ENCODE measurements around the gene TFB1M.

DNA sequence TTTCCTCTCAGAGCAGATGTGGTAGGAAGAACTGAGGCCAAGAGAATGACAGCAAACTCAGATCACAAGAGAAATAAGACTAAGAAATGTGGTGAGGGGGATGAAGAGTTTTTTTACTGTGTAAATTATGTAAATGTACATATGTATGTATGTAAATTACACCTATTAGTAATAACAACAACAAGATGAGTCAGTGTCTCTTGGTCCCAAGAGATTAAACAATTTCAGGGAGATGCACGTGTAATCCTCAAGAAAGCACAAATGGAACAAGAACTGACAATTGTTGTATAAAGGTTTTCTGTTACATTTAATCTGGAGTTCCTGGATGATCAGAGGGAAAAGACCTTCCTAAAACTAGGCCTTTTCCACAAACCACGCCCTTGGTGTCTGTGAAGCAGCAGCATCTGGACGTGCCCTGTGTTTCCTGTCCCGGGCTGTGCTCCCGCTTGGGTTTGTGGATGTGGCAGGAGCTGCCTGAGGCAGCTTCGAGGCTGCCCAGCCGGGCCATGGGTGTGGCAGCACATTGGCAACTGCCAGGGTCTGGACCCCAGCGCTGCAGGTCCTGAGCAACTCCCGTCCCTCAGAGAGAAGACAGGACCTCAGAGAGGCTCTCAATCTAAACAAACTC, 49.5 kb downstream of the TFB1M start:
- TF ChIP-seq, protein P1, sequence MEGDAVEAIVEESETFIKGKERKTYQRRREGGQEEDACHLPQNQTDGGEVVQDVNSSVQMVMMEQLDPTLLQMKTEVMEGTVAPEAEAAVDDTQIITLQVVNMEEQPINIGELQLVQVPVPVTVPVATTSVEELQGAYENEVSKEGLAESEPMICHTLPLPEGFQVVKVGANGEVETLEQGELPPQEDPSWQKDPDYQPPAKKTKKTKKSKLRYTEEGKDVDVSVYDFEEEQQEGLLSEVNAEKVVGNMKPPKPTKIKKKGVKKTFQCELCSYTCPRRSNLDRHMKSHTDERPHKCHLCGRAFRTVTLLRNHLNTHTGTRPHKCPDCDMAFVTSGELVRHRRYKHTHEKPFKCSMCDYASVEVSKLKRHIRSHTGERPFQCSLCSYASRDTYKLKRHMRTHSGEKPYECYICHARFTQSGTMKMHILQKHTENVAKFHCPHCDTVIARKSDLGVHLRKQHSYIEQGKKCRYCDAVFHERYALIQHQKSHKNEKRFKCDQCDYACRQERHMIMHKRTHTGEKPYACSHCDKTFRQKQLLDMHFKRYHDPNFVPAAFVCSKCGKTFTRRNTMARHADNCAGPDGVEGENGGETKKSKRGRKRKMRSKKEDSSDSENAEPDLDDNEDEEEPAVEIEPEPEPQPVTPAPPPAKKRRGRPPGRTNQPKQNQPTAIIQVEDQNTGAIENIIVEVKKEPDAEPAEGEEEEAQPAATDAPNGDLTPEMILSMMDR (IDR thresholded peaks at IDR 0.05), result no peak
- no peak for TF ChIP-seq POLR2A (IDR thresholded peaks at IDR 0.05)
